Measurements from ENCODE around the gene BCAS4. TPM values are rescaled to one million over a fixed set of nuclear protein-coding genes. Genes with fewer than 3 reads are reported as not detected.
"Not testable (repeated sequence)": the region's sequence is repeated elsewhere in the genome, so short reads cannot be mapped to it uniquely, and the experiment has no call there.

The BCAS4 gene
- total and polyA plus RNA-seq, 4 donors, result 4.3 to 5.7 (median 5.0) TPM

DNA sequence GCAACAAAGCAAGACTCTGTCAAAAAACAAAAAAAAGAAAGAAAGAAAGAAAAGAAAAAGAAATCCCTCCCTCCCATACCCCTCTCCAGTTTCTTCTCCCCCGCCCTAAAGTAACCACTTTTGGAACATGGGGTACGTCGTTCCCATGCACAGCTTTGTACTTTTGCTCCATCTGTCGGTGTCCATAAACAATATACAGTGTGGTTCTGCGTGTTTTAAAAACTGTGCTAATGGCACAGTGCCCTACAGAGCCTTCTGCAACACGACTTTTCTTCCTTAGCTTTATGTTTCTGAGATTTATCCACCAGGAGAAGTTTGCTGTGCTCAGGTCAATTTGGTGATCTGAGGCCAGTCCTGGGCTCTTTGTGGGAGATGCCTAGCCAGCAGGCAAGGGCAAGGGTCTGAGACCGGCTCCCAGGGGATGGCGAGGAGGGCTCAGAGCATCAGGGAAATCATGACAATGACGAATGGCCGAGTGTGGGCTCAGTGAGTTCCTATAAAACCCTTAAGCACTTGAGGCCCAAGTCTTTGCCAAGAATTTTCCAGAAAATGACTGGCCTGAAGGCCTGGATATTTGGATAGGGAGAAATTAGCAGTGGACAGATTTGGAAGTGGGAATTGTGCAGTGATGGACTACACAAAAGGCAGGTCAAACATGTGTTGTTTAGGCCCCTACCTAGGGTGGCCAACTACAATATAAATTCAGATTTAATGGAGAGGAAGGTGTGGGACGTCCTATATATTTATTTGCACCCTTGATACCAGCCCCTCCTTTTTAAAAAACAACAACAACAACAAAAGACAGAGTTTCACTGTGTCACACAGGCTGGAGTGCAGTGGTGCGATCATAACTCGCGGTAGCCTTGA lies 1.9 kb upstream of the BCAS4 start:
- Histone ChIP-seq H3K9me3 (ENCODE audit: control insufficient read depth in 4 of 4, insufficient read depth in 3 of 4, low read length in 3 of 4) (no peaks in the 10 kb centered on the region), H3K9ac (ENCODE audit: insufficient read depth in 1 of 2, low read length in 2 of 2) (peak overlapping the region in 1 of 2 donors; percentile 13), H3K4me1 (ENCODE audit: control insufficient read depth in 5 of 5, insufficient read depth in 5 of 5, low read length in 5 of 5) (peaks cover 0 to 29% (median 6%) of the 10 kb centered on the region in 5 donors), H3K27ac (ENCODE audit: low read depth in 1 of 2, low read length in 1 of 2) (no peak overlapping the region), H3K36me3 (ENCODE audit: control insufficient read depth in 4 of 4, insufficient read depth in 4 of 4, low read length in 4 of 4) (no peaks in the 10 kb centered on the region), H3K4me3 (no peak overlapping the region), H3K27me3 (ENCODE audit: control insufficient read depth in 3 of 3, insufficient read depth in 3 of 3, low read length in 2 of 3) (no peaks in the 10 kb centered on the region)
- ATAC-seq (ENCODE audit: insufficient read depth, low FRiP score) (no peak), DNase-seq (peak in 2 of 3 donors; percentile 61 to 77)
- 79 to 90% methylated on average over 14 of the region's 14 CpGs for WGBS, 2 donors
- TF ChIP-seq CTCF (IDR thresholded peaks at IDR 0.05; ENCODE audit: control extremely low read depth, extremely low read depth), result no peak

DNA sequence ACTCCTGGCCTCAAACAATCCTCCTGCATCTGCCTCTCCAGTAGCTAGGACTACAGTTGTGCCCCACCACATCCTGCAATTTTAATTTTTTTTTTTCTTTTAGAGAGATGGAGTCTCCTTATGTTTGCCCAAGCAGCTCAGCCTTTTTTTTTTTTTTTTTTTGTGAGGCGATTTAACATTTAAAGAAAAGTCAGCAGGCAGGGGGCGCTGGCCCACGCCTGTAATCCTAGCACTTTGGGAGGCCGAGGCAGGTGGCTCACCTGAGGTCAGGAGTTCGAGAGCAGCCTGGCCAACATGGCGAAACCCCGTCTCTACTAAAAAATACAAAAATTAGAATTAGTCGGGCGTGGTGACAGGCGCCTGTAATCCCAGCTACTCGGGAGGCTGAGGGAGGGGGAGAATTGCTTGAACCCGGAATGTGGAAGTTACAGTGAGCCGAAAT lies 1.3 kb upstream of the BCAS4 start:
- ATAC-seq (ENCODE audit: insufficient read depth, low FRiP score); H3K4me3 ChIP-seq; H3K9ac ChIP-seq (ENCODE audit: insufficient read depth in 1 of 2, low read length in 2 of 2); H3K9me3 ChIP-seq (ENCODE audit: control insufficient read depth in 4 of 4, insufficient read depth in 3 of 4, low read length in 3 of 4); H3K27ac ChIP-seq (ENCODE audit: low read depth in 1 of 2, low read length in 1 of 2); H3K36me3 ChIP-seq (ENCODE audit: control insufficient read depth in 4 of 4, insufficient read depth in 4 of 4, low read length in 4 of 4); H3K27me3 ChIP-seq (ENCODE audit: control insufficient read depth in 3 of 3, insufficient read depth in 3 of 3, low read length in 2 of 3): not testable (repeated sequence)
- H3K4me1 ChIP-seq (ENCODE audit: control insufficient read depth in 5 of 5, insufficient read depth in 5 of 5, low read length in 5 of 5), result peaks cover 0 to 22% (median 2%) of the 10 kb centered on the region in 5 donors
- DNase-seq, result peak in 1 of 3 donors; percentile 26
- 58 to 62% methylated on average over 13 of the region's 13 CpGs for WGBS, 2 donors

- Histone ChIP-seq H3K27ac (ENCODE audit: low read depth in 1 of 2, low read length in 1 of 2) (no peak overlapping the region), H3K4me1 (ENCODE audit: control insufficient read depth in 5 of 5, insufficient read depth in 5 of 5, low read length in 5 of 5) (peaks cover 0 to 18% (median 2%) of the 10 kb centered on the region in 5 donors), H3K9ac (ENCODE audit: insufficient read depth in 1 of 2, low read length in 2 of 2) (no peak overlapping the region), H3K4me3 (no peak overlapping the region), H3K9me3 (ENCODE audit: control insufficient read depth in 4 of 4, insufficient read depth in 3 of 4, low read length in 3 of 4) (no peaks in the 10 kb centered on the region), H3K36me3 (ENCODE audit: control insufficient read depth in 4 of 4, insufficient read depth in 4 of 4, low read length in 4 of 4) (no peaks in the 10 kb centered on the region), H3K27me3 (ENCODE audit: control insufficient read depth in 3 of 3, insufficient read depth in 3 of 3, low read length in 2 of 3) (no peaks in the 10 kb centered on the region)
- DNase-seq (peak in 2 of 3 donors; percentile 16 to 20), ATAC-seq (ENCODE audit: insufficient read depth, low FRiP score) (no peak)
- WGBS, 2 donors, result 5 to 8% methylated on average over 35 of the region's 35 CpGs
- no peak for TF ChIP-seq CTCF (IDR thresholded peaks at IDR 0.05; ENCODE audit: control extremely low read depth, extremely low read depth)
Measured at GRCh38 chr20:50794181-50794845, 548 bp upstream of the BCAS4 start.

DNA sequence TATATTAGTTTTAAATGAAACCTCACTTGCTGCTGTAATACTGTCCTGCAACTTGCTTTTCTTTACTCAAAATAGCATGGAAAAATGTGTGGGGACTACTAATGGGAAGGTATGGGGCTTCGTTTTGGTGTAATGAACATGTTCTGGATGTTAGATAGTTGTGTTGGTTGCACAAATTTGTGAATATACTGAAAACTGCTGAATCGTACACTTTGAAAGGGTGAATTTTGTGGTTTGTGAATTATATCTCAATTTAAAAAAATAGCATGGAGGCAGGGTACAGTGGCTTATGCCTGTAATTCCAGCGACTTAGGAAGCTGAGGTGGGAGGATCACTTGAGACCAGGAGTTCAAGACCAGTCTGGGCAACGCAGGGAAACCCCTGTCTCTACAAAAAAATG lies 2.3 kb downstream of the BCAS4 start:
- WGBS, 2 donors, result 92 to 95% methylated on average over 4 of the region's 4 CpGs
- peaks cover 0 to 10% (median 0%) of the 10 kb centered on the region in 5 donors for H3K4me1 ChIP-seq (ENCODE audit: control insufficient read depth in 5 of 5, insufficient read depth in 5 of 5, low read length in 5 of 5)
- no peak overlapping the region for H3K9ac ChIP-seq (ENCODE audit: insufficient read depth in 1 of 2, low read length in 2 of 2)
- no peak overlapping the region for H3K4me3 ChIP-seq
- DNase-seq, result no peak
- ATAC-seq (ENCODE audit: insufficient read depth, low FRiP score), result no peak
- no peak for TF ChIP-seq CTCF (IDR thresholded peaks at IDR 0.05; ENCODE audit: control extremely low read depth, extremely low read depth)
- H3K27ac ChIP-seq (ENCODE audit: low read depth in 1 of 2, low read length in 1 of 2), result no peak overlapping the region
- no peaks in the 10 kb centered on the region for H3K27me3 ChIP-seq (ENCODE audit: control insufficient read depth in 3 of 3, insufficient read depth in 3 of 3, low read length in 2 of 3)
- no peaks in the 10 kb centered on the region for H3K36me3 ChIP-seq (ENCODE audit: control insufficient read depth in 4 of 4, insufficient read depth in 4 of 4, low read length in 4 of 4)
- H3K9me3 ChIP-seq (ENCODE audit: control insufficient read depth in 4 of 4, insufficient read depth in 3 of 4, low read length in 3 of 4), result no peaks in the 10 kb centered on the region
